Aorta (tissue), 5 donors: ENCODE data around the gene CDC40. TPM values are rescaled to one million over a fixed set of nuclear protein-coding genes. Genes with fewer than 3 reads are reported as not detected.

ENCODE experiments used
- ATAC-seq: fragments of 200-7000 bp; cut with Tn5 transposase; one replicate; pipeline ENCODE4 v1.9.1; 2022; ENCODE audit warnings: moderate library complexity; ENCODE audit not compliant: low FRiP score
- DNase-seq, 2 donors: peaks; one replicate each; pipeline ENCODE4 v3.0.0-alpha.2; 2020
- H3K27ac ChIP-seq, 2 donors: one replicate each; pipeline ENCODE4 v1.5.1; 2013; ENCODE audit warnings: low read length in 2 of 2, mild to moderate bottlenecking in 2 of 2, moderate library complexity in 2 of 2, control low read depth in 1 of 2, inconsistent platforms in 1 of 2, low read depth in 1 of 2
- H3K27me3 ChIP-seq, 2 donors: one replicate each; pipeline ENCODE4 v1.6.1; 2013; ENCODE audit warnings: control low read depth in 1 of 2, low read length in 1 of 2, mild to moderate bottlenecking in 1 of 2, moderate library complexity in 1 of 2; ENCODE audit not compliant: insufficient read depth in 2 of 2, control insufficient read depth in 1 of 2
- H3K36me3 ChIP-seq, 2 donors: one replicate each; pipeline ENCODE4 v1.6.1; 2013; ENCODE audit warnings: control low read depth in 1 of 2, low read length in 1 of 2, mild to moderate bottlenecking in 1 of 2; ENCODE audit not compliant: insufficient read depth in 2 of 2, control insufficient read depth in 1 of 2
- H3K4me1 ChIP-seq, 2 donors: one replicate each; pipeline ENCODE4 v1.6.1; 2013; ENCODE audit warnings: low read length in 2 of 2, control low read depth in 1 of 2, mild to moderate bottlenecking in 1 of 2, moderate library complexity in 1 of 2; ENCODE audit not compliant: insufficient read depth in 2 of 2, control insufficient read depth in 1 of 2
- H3K4me3 ChIP-seq, 2 donors: one replicate each; pipeline ENCODE4 v1.5.1; 2013; ENCODE audit warnings: low read length in 2 of 2, control low read depth in 1 of 2, mild to moderate bottlenecking in 1 of 2
- H3K9me3 ChIP-seq: one replicate; pipeline ENCODE4 v1.6.1; 2013; ENCODE audit warnings: mild to moderate bottlenecking, low read length; ENCODE audit not compliant: control insufficient read depth
- WGBS, 2 donors: extraction: QIAGEN DNeasy Blood & Tissue Kit; methylation state at CpG; one replicate each; pipeline ENCODE4 v1.1.7; 2013; 5-methylcytosine and 5-hydroxymethylcytosine counted together
- intact Hi-C, 2 donors: fragments of 100-400 bp; cut with DNase I; formaldehyde crosslinking; loops; one replicate each; pipeline versions ENCODE4 v1.14.2 to v1.15.0; 2022
- polyA plus RNA-seq, 2 donors: library from polyadenylated mRNA; stranded (reverse); fragments of 200-250 nt; gene quantifications; one replicate each; pipeline ENCODE4 v1.2.3, GENCODE V29; 2013
- total RNA-seq, 2 donors: library from RNA; stranded (reverse); fragmentation: NEBNext Ultra II Directional; extraction: Animal tissue kit (Norgen Biotek cat#: 25700); gene quantifications; one replicate each; pipeline ENCODE4 v1.2.1, GENCODE V29; 2021
- donor health status: healthy with polysubstance abuse.
- donor health status: Bipolar disorder and iron deficiency.
- donor health status: DM: no; HTN: no; CAD: no.
- donor health status: DM: no; HTN: no; CAD: no.
- donor health status: DM: yes; HTN: yes; CAD: no.

CDC40 gene
- total and polyA plus RNA-seq, 4 donors: 8.9 to 20.0 (median 12.9) TPM

DNA sequence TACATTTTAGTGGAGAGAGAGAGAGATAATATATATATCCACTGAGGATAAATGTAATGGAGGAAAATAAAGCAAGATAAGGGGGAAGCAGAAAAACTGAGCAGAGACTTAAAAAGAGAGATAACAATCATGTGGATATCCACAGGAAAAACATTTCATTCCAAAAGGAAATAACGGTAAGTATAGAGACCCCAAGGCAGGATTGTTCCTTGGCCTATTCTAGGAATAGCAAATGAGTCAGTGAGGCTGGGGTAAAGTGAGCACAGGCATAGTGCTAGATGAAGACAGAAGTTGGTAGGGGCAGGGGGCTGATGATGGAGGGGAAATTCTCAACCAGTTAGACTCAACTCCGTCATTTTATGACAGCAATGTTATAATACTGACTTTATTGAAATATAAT lies 11.2 kb downstream of the CDC40 start:
- ATAC-seq (no peak), DNase-seq (no peak)
- no peak overlapping the region for H3K27ac ChIP-seq
- intact Hi-C loops: no loop called here
- no peaks in the 10 kb centered on the region for H3K27me3 ChIP-seq
- H3K4me1 ChIP-seq: peaks cover 0 to 2% of the 10 kb centered on the region in 2 donors
- no peak overlapping the region for H3K4me3 ChIP-seq
- no peaks in the 10 kb centered on the region for H3K36me3 ChIP-seq
- WGBS, 2 donors: 67 to 73% methylated on average over 2 of the region's 2 CpGs
- H3K9me3 ChIP-seq: no peaks in the 10 kb centered on the region

DNA sequence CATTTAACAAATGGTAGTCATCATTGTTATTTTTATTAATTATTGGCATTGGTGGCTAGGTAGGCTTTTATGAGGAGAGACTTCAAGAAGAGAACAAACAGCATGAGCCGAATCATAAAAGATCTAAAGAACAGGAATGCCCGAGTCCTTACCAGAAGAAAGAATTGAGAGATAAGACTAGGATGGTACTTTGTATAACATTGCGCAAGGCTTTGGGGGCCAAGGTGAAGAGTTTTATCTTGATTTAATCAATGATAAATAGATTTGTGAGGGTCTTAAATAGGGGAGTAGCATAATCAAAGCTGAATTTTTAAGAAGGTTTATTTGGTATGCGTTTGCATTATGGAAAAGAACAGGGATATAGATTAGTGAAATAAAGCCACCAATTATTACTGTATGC lies 15.4 kb downstream of the CDC40 start:
- ATAC-seq (no peak), DNase-seq (no peak)
- WGBS, 2 donors: 93 to 94% methylated on average over 4 of the region's 4 CpGs
- H3K4me3 ChIP-seq: no peak overlapping the region
- no peaks in the 10 kb centered on the region for H3K36me3 ChIP-seq
- H3K27ac ChIP-seq: no peak overlapping the region
- H3K4me1 ChIP-seq: peaks cover 0 to 2% of the 10 kb centered on the region in 2 donors
- no peaks in the 10 kb centered on the region for H3K27me3 ChIP-seq
- intact Hi-C loops: no loop called here
- H3K9me3 ChIP-seq: no peaks in the 10 kb centered on the region

DNA sequence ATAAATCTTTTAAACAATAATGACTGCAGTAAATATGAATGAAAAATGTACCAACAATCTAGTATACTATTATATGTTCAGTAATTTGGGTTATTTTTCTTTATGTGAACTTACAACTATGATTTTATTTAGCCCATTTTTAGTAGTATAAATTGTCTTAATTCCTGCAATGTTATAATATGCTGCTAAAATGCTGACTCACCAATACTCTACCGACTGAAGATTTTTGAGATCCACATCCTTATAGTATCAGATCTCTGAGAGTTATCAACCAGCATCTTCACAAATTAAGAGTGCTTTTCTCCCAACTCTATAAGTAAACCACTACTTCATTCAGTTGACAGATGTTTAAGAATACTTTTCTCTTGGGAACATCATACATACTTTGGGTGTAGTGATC lies 16.6 kb downstream of the CDC40 start:
- Histone ChIP-seq H3K36me3 (no peaks in the 10 kb centered on the region), H3K27ac (no peak overlapping the region), H3K9me3 (no peaks in the 10 kb centered on the region), H3K27me3 (no peaks in the 10 kb centered on the region), H3K4me3 (no peak overlapping the region), H3K4me1 (no peaks in the 10 kb centered on the region)
- ATAC-seq (no peak), DNase-seq (no peak)
- intact Hi-C loops: no loop called here
- WGBS, 2 donors: 87 to 88% methylated on average over 1 of the region's 1 CpG

DNA sequence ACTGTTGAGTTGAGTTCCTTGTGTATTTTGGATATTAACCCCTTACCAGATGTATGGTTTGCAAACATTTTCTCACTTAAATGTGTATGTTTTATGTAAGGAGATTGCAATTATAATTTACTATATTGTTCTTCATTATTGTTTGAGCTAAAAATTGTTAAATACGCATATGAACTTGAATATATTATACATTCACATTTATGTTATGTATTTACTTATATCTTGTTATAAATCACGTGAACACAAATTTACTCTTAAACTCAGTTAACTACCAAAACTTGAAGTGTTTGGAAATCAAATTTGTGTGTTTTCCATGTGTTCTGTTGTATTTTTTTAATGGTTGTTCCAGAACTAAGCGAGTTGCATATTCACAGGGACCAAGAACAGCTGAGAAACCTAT lies 18.3 kb downstream of the CDC40 start:
- no peaks in the 10 kb centered on the region for H3K4me1 ChIP-seq
- H3K36me3 ChIP-seq: no peaks in the 10 kb centered on the region
- H3K27ac ChIP-seq: no peak overlapping the region
- H3K4me3 ChIP-seq: no peak overlapping the region
- intact Hi-C loops: no loop called here
- H3K9me3 ChIP-seq: no peaks in the 10 kb centered on the region
- WGBS, 2 donors: 95 to 98% methylated on average over 3 of the region's 3 CpGs
- ATAC-seq (no peak), DNase-seq (no peak)
- no peaks in the 10 kb centered on the region for H3K27me3 ChIP-seq

DNA sequence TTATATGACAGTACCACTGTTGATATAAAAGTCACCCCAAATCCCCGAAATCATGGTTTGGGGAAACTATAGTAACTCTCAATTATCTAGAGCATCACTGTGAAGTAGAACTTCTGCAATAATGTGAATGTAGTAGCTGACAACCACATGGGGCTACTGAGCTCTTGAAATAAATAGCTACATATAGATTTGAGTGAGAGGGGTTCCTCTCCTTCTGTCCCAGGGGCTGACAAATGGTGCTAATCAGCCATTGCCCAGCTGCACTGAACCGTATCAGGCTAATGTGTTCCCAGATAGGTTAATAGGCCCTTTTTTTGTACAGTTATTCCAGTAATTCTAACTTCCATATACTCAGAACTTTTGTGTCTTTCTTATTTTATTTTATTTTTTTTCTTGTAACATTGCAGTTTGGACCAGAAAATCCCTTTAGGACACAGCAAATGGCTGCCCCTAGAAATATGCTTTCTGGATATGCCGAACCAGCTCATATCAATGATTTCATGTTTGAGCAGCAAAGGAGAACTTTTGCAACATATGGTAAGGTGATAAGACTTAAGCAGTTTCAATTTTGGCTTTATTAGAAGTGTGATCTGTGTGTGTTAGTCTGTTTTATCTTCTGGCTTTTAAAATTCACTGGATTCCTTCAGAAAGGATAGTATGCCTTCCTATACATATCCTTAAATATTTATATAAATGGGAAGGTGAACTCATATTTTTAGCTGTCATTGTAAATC lies 21.1 kb downstream of the CDC40 start:
- 88 to 89% methylated on average over 3 of the region's 3 CpGs for WGBS, 2 donors
- no peak for DNase-seq
- H3K4me1 ChIP-seq: no peaks in the 10 kb centered on the region
- H3K27ac ChIP-seq: no peak overlapping the region
- no peak overlapping the region for H3K4me3 ChIP-seq
- no peaks in the 10 kb centered on the region for H3K36me3 ChIP-seq
- intact Hi-C loops: no loop called here
- no peak for ATAC-seq
- no peaks in the 10 kb centered on the region for H3K27me3 ChIP-seq
- no peaks in the 10 kb centered on the region for H3K9me3 ChIP-seq

DNA sequence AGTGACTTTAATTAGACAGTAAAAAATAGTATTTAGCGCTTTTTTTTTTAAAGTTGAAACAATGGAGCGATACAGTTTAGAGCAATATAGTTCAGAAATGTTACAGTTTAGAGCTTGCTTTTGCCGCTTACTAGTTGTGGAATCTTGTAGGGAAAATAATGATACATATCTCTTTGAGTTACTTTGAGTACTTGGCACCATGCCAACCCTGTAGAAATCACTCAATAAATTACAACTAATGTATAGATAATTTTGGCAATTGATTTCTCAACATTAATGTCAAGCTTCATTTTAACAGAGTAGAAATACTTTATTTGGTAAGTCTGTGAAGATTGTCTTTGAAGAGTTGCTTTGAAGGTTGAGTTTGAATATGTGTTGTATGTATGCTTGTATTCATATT lies 27.4 kb downstream of the CDC40 start:
- DNase-seq: no peak
- Histone ChIP-seq H3K36me3 (peaks cover 3 to 4% of the 10 kb centered on the region in 2 donors), H3K4me1 (no peaks in the 10 kb centered on the region), H3K27me3 (no peaks in the 10 kb centered on the region), H3K4me3 (no peak overlapping the region), H3K9me3 (no peaks in the 10 kb centered on the region), H3K27ac (no peak overlapping the region)
- intact Hi-C loops: no loop called here
- no peak for ATAC-seq
- WGBS, 2 donors: 96 to 97% methylated on average over 3 of the region's 3 CpGs

DNA sequence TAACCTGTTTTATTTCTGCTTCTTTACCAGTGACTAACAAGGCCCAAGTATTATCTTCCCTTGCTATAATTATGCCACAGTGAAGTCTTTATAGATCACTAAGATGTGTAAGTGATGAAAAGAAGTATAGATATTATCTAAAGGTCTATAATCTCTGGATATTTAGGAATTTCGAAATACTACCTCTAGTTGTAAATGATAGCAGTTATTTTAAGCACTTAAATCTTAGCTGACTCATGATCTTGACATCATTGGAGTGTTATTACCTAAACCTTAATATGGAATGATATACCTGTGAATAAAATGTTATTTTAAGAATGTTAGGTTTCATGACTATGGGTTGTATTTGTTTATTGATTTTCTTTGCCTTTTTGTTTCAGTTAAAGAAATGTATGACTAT lies 31.5 kb downstream of the CDC40 start:
- Histone ChIP-seq H3K9me3 (no peaks in the 10 kb centered on the region), H3K4me1 (no peaks in the 10 kb centered on the region), H3K27ac (no peak overlapping the region), H3K27me3 (no peaks in the 10 kb centered on the region), H3K4me3 (no peak overlapping the region), H3K36me3 (peaks cover 4 to 6% of the 10 kb centered on the region in 2 donors)
- WGBS, 2 donors: 95 to 96% methylated on average over 1 of the region's 1 CpG
- ATAC-seq (no peak), DNase-seq (no peak)
- intact Hi-C loops: no loop called here

DNA sequence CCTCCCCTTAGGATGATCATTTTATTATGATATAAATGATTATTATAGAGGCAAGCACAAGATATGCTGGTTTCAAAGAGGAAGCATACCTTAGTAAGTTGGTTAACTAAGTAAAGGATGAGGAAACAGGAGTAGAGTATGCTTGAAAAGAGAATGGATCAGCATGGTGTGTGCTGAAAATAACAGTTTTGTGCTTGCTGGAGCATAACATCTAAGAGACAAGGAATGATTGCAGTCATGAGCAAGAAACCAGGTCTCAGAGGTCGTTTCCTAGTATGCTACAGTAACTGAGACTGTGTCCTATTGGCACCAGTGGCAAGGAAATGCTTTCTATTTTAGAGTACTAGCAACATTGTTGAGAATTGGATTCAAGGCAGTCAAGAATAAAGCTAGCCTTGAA lies 34.1 kb downstream of the CDC40 start:
- intact Hi-C loops: no loop called here
- ATAC-seq (no peak), DNase-seq (no peak)
- WGBS, 2 donors: 21 to 43% methylated on average over 1 of the region's 1 CpG
- Histone ChIP-seq H3K9me3 (no peaks in the 10 kb centered on the region), H3K4me3 (no peak overlapping the region), H3K4me1 (no peaks in the 10 kb centered on the region), H3K27ac (no peak overlapping the region), H3K36me3 (peaks cover 4 to 6% of the 10 kb centered on the region in 2 donors), H3K27me3 (no peaks in the 10 kb centered on the region)

DNA sequence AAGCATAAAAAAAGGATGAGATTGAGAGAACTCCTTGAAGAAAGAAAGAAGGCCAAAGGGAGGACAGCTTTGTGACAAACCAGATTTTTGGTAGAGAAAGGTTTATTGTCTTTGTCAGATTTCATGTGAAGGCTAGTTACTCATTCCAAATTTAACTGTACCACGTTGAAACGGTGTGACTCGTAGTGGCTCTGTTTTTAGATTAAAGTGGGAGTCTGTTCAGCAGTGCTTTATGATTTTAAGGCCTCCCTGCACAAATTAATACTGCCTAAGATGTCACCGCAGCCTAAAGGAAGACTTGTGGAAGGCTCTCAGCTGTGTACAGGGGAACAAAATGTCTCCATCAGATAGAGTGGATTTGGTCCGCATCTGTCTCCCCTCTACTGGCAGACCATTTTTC lies 35.9 kb downstream of the CDC40 start:
- 71 to 75% methylated on average over 5 of the region's 5 CpGs for WGBS, 2 donors
- ATAC-seq: no peak
- peaks cover 5 to 6% of the 10 kb centered on the region in 2 donors for H3K36me3 ChIP-seq

More for the DNA sequence above, 35.9 kb downstream of the CDC40 start:
- H3K27me3 ChIP-seq: no peaks in the 10 kb centered on the region
- no peaks in the 10 kb centered on the region for H3K4me1 ChIP-seq
- DNase-seq: no peak
- no peak overlapping the region for H3K27ac ChIP-seq
- intact Hi-C loops: no loop called here
- no peak overlapping the region for H3K4me3 ChIP-seq
- H3K9me3 ChIP-seq: no peaks in the 10 kb centered on the region
